DOHH2 (cell line): ENCODE results near the gene MRPS34.

Source experiments
- CTCF ChIP-seq: fragments of 200-600 bp; sonication (generic); IDR thresholded peaks from one replicate; pipeline ENCODE4 v1.5.1; 2014; ENCODE audit warnings: antibody characterized with exemption, mild to moderate bottlenecking, low read depth, low read length; ENCODE audit not compliant: poor library complexity, severe bottlenecking
- EZH2phosphoT487 ChIP-seq: fragments of 200-600 bp; sonication (generic); IDR thresholded peaks from 2 replicates; pipeline ENCODE4 v1.6.1; 2017; ENCODE audit warnings: borderline replicate concordance, mild to moderate bottlenecking, antibody characterized with exemption, low read length, moderate library complexity, mixed read lengths

DNA sequence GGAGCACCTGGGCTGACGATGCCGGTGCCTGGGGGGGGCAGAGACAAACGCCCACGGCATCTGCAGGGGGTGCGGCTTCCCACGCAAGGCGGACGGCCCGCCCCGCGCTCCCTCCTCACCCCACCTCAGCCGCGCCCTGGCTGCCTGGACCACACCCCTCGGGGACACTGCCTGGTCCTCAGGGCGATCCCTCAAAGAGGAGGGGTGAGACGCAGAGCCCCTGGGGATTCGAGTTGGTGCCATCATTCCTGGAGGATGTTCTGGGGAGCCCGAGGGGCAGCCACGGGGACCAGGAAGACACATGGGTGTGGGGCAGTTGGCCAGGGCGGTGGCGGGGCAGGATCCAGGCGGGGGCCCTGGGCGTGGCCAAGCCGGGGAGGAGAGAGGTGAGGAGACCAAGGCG, 16.7 kb upstream of the MRPS34 start:
- TF ChIP-seq CTCF (no peak), EZH2phosphoT487 (no peak)
